GM19193 (cell line): ENCODE results near the gene CTDSPL.

Experiments used
- POLR2A ChIP-seq: IDR thresholded peaks from 4 replicates; pipeline ENCODE4 v1.6.1; 2011; ENCODE audit not compliant: insufficient read depth, insufficient read length; ENCODE audit errors: extremely low read depth

The CTDSPL gene

GRCh38 chr3:37984596-37984995 is 122.9 kb downstream of the CTDSPL start:
- TF ChIP-seq POLR2A = no peak

GRCh38 chr3:37985637-37986320 is 124.1 kb downstream of the CTDSPL start:
- no peak for TF ChIP-seq POLR2A

- TF ChIP-seq POLR2A = no peak
Measured at GRCh38 chr3:37986479-37987314, 125.0 kb downstream of the CTDSPL start.

- no peak for TF ChIP-seq POLR2A
Measured at GRCh38 chr3:37987315-37987697, 125.6 kb downstream of the CTDSPL start.

GRCh38 chr3:37987751-37988179 is 126.1 kb downstream of the CTDSPL start:
- TF ChIP-seq POLR2A = no peak

GRCh38 chr3:37988931-37989525 is 127.3 kb downstream of the CTDSPL start:
- TF ChIP-seq POLR2A = no peak

GRCh38 chr3:37989821-37990480 is 128.3 kb downstream of the CTDSPL start:
- no peak for TF ChIP-seq POLR2A

- TF ChIP-seq POLR2A = no peak
Measured at GRCh38 chr3:37990527-37990926, 128.8 kb downstream of the CTDSPL start, which contains the start of gene VILL. VILL (plus strand) TSS chr3:37990786; CDS start chr3:37993673, 2,887 bp downstream.

- no peak for TF ChIP-seq POLR2A
Measured at GRCh38 chr3:37991109-37991508, 129.4 kb downstream of the CTDSPL start.

GRCh38 chr3:37991823-37992222 is 130.1 kb downstream of the CTDSPL start:
- no peak for TF ChIP-seq POLR2A

- TF ChIP-seq POLR2A = no peak
Measured at GRCh38 chr3:37992271-37993066, 130.8 kb downstream of the CTDSPL start.

- TF ChIP-seq POLR2A = no peak
Measured at GRCh38 chr3:37993067-37993455, 131.4 kb downstream of the CTDSPL start.

GRCh38 chr3:37993460-37993819 is 131.8 kb downstream of the CTDSPL start:
- TF ChIP-seq POLR2A = no peak
